GM18519 (cell line): ENCODE results near the gene RARRES2.
"Not testable (repeated sequence)": the region's sequence is repeated elsewhere in the genome, so short reads cannot be mapped to it uniquely, and the experiment has no call there.

Experiments used
- ATAC-seq: cut with Tn5 transposase; IDR thresholded peaks from one replicate; pipeline ENCODE4 v1.9.1; 2021; ENCODE audit warnings: mild to moderate bottlenecking, moderate library complexity; ENCODE audit not compliant: unreplicated experiment, low FRiP score

RARRES2 gene

DNA sequence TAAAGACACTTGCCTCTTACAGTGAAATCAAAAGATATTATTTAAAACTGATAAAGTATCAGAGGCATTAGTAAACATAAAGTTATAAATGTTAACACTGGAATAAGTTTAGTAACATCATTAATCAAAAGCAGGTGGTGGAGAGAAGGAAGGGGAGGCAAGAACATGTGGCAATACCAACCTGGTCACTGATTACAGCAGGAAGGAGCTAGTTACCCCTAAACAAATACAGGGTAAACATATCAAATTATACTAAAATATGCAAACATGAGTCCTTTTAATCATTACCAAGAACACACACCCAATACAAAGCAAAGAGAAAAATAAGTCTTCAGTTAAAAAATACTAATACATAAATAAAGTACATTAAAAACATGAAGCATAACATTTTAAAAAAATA, 43.5 kb downstream of the RARRES2 start:
- ATAC-seq = not testable (repeated sequence)

DNA sequence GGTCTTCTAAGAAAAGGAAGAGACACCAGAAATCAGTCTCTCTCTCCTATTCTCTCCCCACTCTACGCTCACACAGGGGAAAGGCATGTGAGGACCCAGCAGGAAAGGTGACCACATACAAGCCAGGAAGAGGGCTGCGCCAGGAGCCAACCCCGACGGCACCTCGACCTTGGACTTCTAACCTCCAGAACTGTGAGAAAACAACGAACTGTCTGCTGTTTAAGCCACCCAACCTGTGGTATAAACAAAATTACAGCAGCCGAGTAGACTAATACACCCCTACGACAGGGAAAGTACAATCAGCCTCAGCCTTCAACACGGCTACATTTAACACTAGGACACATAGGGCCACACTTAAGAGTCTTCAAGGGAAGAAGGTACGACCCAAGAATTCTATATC, 44.6 kb downstream of the RARRES2 start:
- ATAC-seq = not testable (repeated sequence)

- not testable (repeated sequence) for ATAC-seq
Observed at GRCh38 chr7:150295614-150296013, 45.8 kb downstream of the RARRES2 start.

GRCh38 chr7:150295027-150295426, 46.4 kb downstream of the RARRES2 start:
- ATAC-seq = not testable (repeated sequence)

DNA sequence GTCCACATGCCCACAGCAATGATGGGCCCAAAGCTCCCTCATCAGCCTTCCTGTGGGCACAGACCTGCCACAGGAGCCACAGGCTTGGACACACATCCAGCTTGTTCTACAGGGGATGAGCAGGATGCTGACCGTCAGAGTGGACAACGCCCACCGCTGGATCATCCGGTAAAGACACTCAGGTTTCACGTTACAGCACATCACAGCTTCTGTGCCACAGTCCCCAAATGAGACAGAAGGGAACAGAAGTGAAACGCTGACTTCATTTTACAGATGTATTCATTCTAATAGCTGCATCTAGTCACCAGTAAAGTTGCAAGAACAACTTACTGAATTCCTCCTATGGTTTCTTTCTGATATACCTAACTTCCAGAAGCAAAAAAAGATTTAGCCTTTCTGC, 51.1 kb downstream of the RARRES2 start:
- not testable (repeated sequence) for ATAC-seq

DNA sequence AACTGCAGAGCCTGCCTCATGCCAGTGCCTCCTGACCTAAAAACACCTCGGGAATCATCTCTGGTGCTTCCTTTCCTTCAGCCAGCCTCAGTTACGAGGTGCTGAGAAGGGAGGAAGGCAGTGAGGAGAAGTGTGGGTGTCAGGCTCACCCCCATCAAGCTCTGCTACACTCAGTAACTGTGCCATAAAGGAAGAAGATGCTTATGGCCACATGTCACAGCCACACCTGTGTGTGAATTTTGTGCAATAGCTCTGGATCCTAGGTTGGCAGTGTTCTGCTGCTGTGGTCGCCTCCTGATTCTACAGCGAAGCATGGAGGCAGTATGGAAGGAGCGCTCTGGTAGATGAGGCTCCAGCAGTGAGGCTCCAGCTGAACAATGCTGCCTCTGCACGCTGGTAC, 52.6 kb downstream of the RARRES2 start:
- ATAC-seq = not testable (repeated sequence)
